Measurements from ENCODE around the gene LRRC46. TPM values are rescaled to one million over a fixed set of nuclear protein-coding genes. Genes with fewer than 3 reads are reported as not detected.

The LRRC46 gene
- total RNA-seq, 2 donors from 2014 or later = 0.20 to 0.21 TPM

DNA sequence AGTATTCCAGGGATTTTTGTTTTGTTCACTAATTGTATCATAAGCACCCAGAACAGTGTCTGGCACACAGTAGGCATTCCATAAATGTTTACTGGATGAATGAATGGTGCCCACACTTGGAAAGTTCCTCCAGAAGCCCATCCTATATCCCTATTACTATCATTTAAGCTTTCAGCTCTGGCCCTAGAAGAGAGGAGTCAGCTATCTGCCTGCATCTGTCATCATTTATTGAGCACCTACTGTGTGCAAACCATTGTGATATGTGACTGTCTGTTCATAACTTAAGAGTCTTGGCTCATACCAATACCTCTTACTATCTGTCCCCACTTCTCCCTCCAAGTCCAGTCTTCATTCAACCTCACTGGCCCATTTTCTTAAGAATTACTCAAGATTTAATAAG lies 39.6 kb downstream of the LRRC46 start:
- H3K36me3 ChIP-seq = no peaks in the 10 kb centered on the region
- no peak overlapping the region for H3K9ac ChIP-seq (ENCODE audit: low read depth in 2 of 2, low read length in 2 of 2)
- no peaks in the 10 kb centered on the region for H3K27me3 ChIP-seq
- no peaks in the 10 kb centered on the region for H3K4me1 ChIP-seq
- TF ChIP-seq, protein P1, sequence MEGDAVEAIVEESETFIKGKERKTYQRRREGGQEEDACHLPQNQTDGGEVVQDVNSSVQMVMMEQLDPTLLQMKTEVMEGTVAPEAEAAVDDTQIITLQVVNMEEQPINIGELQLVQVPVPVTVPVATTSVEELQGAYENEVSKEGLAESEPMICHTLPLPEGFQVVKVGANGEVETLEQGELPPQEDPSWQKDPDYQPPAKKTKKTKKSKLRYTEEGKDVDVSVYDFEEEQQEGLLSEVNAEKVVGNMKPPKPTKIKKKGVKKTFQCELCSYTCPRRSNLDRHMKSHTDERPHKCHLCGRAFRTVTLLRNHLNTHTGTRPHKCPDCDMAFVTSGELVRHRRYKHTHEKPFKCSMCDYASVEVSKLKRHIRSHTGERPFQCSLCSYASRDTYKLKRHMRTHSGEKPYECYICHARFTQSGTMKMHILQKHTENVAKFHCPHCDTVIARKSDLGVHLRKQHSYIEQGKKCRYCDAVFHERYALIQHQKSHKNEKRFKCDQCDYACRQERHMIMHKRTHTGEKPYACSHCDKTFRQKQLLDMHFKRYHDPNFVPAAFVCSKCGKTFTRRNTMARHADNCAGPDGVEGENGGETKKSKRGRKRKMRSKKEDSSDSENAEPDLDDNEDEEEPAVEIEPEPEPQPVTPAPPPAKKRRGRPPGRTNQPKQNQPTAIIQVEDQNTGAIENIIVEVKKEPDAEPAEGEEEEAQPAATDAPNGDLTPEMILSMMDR (IDR thresholded peaks at IDR 0.05) = no peak
- no peak for DNase-seq
- intact Hi-C loops (cut with DNase I) = no loop called here
- H3K9me3 ChIP-seq = no peaks in the 10 kb centered on the region
- H3K4me3 ChIP-seq = no peak overlapping the region
- no peak overlapping the region for H3K27ac ChIP-seq

DNA sequence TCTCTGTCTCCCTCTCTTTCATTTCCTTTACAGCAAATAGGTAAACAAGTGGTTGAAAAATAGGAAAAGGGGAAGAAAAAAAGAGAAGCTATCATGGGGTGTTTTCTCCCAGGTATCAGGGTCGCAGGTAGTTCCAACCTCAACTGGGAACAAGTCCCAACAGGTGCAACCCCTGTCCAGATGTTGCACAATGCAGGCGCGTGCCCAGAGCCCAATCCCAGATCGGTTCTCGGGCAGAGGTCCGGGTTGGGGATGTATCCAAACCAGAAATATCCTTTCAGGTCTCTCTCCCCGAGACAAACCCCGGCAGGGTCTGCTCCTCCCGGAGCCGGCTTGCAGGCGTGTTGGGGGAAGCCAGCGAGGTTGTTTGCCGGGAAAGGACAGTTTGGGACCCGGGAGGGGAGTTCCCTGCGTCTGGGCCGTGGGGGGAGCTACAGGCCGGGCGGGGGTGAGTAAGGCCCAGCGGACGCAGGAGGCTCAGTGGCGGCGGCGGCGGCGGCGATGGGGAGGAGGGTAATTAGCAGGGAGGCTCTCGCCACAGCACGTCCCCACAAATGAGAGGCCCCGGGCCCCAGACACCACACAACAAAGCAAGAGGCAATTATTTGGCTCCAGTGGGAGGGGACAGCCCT lies 40.7 kb downstream of the LRRC46 start:
- H3K4me1 ChIP-seq = no peaks in the 10 kb centered on the region
- no peak overlapping the region for H3K9ac ChIP-seq (ENCODE audit: low read depth in 2 of 2, low read length in 2 of 2)
- no peak overlapping the region for H3K4me3 ChIP-seq
- DNase-seq = no peak
- no peaks in the 10 kb centered on the region for H3K9me3 ChIP-seq
- TF ChIP-seq, protein P1 (IDR thresholded peaks at IDR 0.05) = no peak
- H3K27me3 ChIP-seq = no peaks in the 10 kb centered on the region
- intact Hi-C loops (cut with DNase I) = no loop called here
- H3K27ac ChIP-seq = no peak overlapping the region
- H3K36me3 ChIP-seq = no peaks in the 10 kb centered on the region

DNA sequence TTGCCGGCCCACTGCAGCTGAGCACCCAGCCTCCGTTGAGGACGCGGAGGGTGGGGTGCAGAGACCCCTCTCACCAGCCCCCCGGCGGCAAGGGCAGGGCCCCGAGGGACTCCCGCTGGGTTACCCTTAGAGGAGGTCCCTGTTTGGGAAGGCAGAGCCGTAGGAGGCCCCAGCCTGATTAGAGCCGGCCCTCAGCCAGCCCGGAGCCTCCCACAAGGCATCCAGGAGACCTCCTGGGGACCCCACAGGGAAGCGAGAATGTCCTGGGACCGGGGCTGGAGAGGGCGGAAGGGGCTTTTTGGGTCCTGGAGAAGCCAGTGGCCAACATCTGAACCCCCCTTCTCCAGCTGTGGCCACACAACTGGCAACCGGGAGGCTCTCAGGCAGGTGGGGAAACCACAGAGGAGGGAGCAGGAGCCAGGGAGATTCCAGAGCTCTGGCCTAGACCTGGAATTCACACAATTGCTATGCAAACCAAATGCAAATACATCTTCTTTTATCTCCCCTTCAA lies 41.2 kb downstream of the LRRC46 start:
- TF ChIP-seq, protein P1 (IDR thresholded peaks at IDR 0.05) = no peak
- H3K9me3 ChIP-seq = no peaks in the 10 kb centered on the region
- H3K9ac ChIP-seq (ENCODE audit: low read depth in 2 of 2, low read length in 2 of 2) = no peak overlapping the region
- intact Hi-C loops (cut with DNase I) = no loop called here
- no peak for DNase-seq
- H3K27me3 ChIP-seq = no peaks in the 10 kb centered on the region
- H3K4me1 ChIP-seq = no peaks in the 10 kb centered on the region
- H3K27ac ChIP-seq = no peak overlapping the region
- H3K36me3 ChIP-seq = no peaks in the 10 kb centered on the region
- H3K4me3 ChIP-seq = no peak overlapping the region

DNA sequence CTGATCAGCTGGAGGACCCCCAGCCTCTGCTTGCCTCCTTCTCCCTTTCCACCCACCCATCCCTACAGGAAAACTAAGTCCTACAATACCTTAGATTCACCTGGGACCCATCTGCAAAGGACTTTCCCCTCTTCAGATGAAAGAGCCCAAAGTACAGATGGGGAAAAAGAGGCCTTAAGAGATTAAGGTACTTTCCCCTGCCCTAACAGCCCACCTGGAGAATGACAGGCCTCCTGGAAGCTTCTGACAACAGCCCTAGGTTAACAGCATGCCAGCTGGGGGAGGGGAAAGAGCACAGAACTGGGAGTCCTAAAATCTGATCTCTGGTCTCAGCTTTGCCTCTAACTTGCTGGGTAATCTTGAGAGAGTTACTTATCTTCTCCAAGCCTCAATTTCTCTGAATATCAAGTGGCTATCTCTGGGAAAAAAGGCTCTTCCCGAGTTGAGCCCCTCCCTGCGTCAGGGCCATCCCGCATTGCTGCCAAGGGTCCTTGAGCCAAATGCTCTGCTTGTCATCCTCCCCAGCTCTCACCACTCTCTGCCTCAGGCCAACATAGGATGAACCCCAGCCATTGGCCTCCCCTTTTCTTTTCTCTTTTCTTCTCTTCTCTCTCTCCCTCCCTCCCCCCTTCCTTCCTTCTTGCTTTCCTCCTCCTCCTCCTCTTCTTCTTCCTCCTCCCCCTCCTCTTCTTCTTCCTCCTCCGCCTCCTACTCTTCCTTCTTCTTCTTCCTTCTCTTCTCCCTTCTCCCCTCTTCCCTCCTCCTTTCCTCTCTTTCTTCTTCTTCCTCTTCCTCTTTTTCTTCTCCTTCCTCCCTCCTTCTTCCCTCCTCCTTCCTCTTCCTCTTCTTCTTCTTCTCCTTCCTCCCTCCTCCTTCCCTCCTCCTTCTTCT lies 42.0 kb downstream of the LRRC46 start:
- Histone ChIP-seq H3K9ac (ENCODE audit: low read depth in 2 of 2, low read length in 2 of 2) (no peak overlapping the region), H3K27ac (no peak overlapping the region), H3K27me3 (no peaks in the 10 kb centered on the region), H3K4me3 (no peak overlapping the region), H3K4me1 (no peaks in the 10 kb centered on the region), H3K9me3 (no peaks in the 10 kb centered on the region), H3K36me3 (no peaks in the 10 kb centered on the region)
- DNase-seq = no peak
- TF ChIP-seq, protein P1 (IDR thresholded peaks at IDR 0.05) = no peak
- intact Hi-C loops (cut with DNase I) = no loop called here

DNA sequence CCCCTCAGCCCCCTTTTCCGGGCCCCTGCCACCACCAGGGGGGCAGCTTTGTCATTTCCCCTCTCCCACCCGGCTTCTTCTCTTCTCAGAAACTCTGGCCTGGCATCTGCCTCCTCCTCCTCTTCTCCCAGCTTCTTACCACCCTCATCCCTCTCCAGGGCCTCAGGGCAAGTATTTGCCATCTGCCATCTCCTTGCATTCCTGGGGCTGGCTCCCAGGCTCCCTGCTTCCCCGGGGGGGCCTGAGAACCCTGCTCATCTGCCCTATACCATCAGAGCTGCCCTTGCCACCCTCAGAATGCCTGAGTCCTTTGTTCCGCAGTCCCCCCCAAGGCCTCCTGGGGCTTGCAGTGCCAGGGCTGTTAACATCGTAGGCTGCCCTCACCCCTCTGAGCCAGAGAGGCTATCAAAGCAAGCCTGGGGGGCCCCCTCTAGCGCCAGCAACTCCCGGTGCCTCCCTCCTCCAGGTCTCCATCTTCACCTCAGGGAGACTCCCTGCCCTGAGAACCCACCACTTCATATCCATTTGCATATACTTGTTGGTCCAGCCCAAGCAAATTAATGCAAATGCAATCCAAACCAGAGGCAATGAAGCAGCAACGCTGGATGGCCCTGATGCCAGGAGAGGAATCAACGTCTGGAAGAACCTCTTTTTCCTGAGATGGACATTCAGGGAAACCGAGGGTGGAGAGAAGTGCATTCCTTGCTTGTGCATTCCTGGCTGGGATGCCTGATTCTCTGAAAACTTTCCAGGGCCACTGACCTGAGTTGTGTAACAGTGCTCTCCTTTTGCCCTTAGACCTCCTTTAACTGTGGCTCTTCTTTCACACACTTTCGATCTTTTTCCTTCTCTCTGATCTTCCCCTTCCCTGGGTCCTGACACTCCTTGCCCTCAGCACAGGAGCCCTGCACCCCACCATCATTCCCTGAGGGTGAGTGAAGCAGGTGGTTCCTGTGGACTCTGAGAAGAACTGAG lies 43.8 kb downstream of the LRRC46 start:
- Histone ChIP-seq H3K9me3 (no peaks in the 10 kb centered on the region), H3K4me1 (no peaks in the 10 kb centered on the region), H3K27ac (no peak overlapping the region), H3K9ac (ENCODE audit: low read depth in 2 of 2, low read length in 2 of 2) (no peak overlapping the region), H3K4me3 (no peak overlapping the region), H3K27me3 (no peaks in the 10 kb centered on the region), H3K36me3 (no peaks in the 10 kb centered on the region)
- no peak for DNase-seq
- TF ChIP-seq, protein P1 (IDR thresholded peaks at IDR 0.05) = no peak
- intact Hi-C loops (cut with DNase I) = no loop called here

Data from colonic mucosa (tissue), 4 donors.